ENCODE data around the gene NR3C2.

GRCh38 chr4:148398988-148399387 lies 43.2 kb downstream of the NR3C2 start:
- TF ChIP-seq CTCF (conservative IDR thresholded peaks at IDR 0.05; ENCODE audit: low read depth, low read length) = no peak
- no peak for TF ChIP-seq SMC3 (IDR thresholded peaks at IDR 0.05; ENCODE audit: low read depth, low read length)
- no peak for TF ChIP-seq POLR2A (IDR thresholded peaks at IDR 0.05; ENCODE audit: low read depth, low read length)
- TF ChIP-seq MAZ (IDR thresholded peaks at IDR 0.05; ENCODE audit: borderline replicate concordance, low read depth, low read length) = no peak
- no peak for TF ChIP-seq RFX5 (IDR thresholded peaks at IDR 0.05; ENCODE audit: low read depth, low read length)
- TF ChIP-seq NFE2L2 (IDR thresholded peaks at IDR 0.05; ENCODE audit: low read depth, low read length) = no peak
- no peak for TF ChIP-seq CEBPB (IDR thresholded peaks at IDR 0.05; ENCODE audit: low read depth, low read length)
- TF ChIP-seq MAFK (IDR thresholded peaks at IDR 0.05; ENCODE audit: low read depth, low read length) = no peak
- TF ChIP-seq CHD1 (IDR thresholded peaks at IDR 0.05; ENCODE audit: low read depth, low read length) = no peak
- no peak for TF ChIP-seq USF2 (IDR thresholded peaks at IDR 0.05; ENCODE audit: low read depth, low read length)
- no peak for TF ChIP-seq BHLHE40 (IDR thresholded peaks at IDR 0.05; ENCODE audit: low read depth, low read length)
- no peak for TF ChIP-seq RCOR1 (IDR thresholded peaks at IDR 0.05; ENCODE audit: insufficient replicate concordance, low read length)
- no peak for TF ChIP-seq ELK1 (IDR thresholded peaks at IDR 0.05; ENCODE audit: borderline replicate concordance, low read depth, low read length)

Measured in IMR-90 (cell line).